ENCODE data around the gene TPSD1. TPM values are rescaled to one million over a fixed set of nuclear protein-coding genes. Genes with fewer than 3 reads are reported as not detected.

Gene TPSD1
- total RNA-seq, 1 experiment from 2014 or later, result 0.31 TPM

DNA sequence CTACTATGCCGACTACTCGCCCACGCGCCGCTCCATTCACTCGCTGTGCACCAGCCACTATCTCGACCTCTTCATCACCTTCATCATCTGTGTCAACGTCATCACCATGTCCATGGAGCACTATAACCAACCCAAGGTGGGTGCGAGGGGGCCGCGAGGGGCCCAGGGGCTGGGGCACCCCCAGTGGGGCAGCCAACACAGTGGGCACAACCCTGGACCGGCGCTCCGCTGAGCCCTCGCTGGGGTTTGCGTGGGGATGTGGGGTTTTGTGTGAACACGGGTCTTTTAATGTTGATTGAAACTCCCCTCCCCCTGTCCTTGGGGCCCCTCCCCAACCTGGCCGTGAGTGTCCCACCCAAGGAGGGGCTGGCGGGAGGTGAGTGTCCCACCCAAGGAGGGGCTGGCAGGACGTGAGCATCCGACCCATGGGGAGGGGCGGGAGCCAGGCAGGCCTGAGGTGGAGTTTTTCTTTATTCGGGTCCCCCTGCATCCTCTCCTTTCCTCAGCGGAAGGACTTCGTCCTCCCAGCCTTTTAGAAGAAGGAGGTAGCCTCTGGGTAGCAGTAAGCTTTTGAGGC lies 42.0 kb upstream of the TPSD1 start (continued):
- TF ChIP-seq, protein P1, sequence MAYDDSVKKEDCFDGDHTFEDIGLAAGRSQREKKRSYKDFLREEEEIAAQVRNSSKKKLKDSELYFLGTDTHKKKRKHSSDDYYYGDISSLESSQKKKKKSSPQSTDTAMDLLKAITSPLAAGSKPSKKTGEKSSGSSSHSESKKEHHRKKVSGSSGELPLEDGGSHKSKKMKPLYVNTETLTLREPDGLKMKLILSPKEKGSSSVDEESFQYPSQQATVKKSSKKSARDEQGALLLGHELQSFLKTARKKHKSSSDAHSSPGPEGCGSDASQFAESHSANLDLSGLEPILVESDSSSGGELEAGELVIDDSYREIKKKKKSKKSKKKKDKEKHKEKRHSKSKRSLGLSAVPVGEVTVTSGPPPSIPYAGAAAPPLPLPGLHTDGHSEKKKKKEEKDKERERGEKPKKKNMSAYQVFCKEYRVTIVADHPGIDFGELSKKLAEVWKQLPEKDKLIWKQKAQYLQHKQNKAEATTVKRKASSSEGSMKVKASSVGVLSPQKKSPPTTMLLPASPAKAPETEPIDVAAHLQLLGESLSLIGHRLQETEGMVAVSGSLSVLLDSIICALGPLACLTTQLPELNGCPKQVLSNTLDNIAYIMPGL (CRISPR knock-in tag; IDR thresholded peaks at IDR 0.05), result no peak

DNA sequence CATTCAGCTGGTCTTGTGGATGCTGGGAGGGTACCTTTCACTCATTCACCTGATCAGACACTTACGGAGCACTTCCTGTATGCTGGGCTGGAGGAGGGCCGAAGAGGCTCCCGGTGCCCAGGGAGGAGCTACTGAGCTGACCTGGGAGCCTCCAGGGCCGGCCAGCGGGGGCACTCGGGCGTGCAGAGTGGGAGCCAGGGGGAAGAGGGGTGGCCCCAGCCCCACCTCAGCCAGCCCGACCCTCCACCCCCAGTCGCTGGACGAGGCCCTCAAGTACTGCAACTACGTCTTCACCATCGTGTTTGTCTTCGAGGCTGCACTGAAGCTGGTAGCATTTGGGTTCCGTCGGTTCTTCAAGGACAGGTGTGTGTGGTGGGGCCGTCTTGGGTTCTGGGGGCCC lies 41.1 kb upstream of the TPSD1 start:
- ChIA-PET CTCF (no interaction called here), POLR2A (no interaction called here)
- Mint-ChIP-seq H3K4me1 (no peaks in the 10 kb centered on the region), H3K9me3 (no peaks in the 10 kb centered on the region), H3K27me3 (ENCODE audit: low read depth) (no peaks in the 10 kb centered on the region), H3K4me3 (no peak overlapping the region), H3K36me3 (no peaks in the 10 kb centered on the region), H3K27ac (no peak overlapping the region)
- TF ChIP-seq ZNF219 (CRISPR knock-in tag; IDR thresholded peaks at IDR 0.05; ENCODE audit: borderline replicate concordance) (no peak), ESRRA (CRISPR knock-in tag; IDR thresholded peaks at IDR 0.05; ENCODE audit: borderline replicate concordance) (no peak), ZNF423 (CRISPR knock-in tag; IDR thresholded peaks at IDR 0.05) (no peak), PRRX2 (CRISPR knock-in tag; IDR thresholded peaks at IDR 0.05) (no peak)
- TF ChIP-seq, protein P2, sequence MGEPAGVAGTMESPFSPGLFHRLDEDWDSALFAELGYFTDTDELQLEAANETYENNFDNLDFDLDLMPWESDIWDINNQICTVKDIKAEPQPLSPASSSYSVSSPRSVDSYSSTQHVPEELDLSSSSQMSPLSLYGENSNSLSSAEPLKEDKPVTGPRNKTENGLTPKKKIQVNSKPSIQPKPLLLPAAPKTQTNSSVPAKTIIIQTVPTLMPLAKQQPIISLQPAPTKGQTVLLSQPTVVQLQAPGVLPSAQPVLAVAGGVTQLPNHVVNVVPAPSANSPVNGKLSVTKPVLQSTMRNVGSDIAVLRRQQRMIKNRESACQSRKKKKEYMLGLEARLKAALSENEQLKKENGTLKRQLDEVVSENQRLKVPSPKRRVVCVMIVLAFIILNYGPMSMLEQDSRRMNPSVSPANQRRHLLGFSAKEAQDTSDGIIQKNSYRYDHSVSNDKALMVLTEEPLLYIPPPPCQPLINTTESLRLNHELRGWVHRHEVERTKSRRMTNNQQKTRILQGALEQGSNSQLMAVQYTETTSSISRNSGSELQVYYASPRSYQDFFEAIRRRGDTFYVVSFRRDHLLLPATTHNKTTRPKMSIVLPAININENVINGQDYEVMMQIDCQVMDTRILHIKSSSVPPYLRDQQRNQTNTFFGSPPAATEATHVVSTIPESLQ (CRISPR knock-in tag; IDR thresholded peaks at IDR 0.05), result no peak
- TF ChIP-seq, protein P3, sequence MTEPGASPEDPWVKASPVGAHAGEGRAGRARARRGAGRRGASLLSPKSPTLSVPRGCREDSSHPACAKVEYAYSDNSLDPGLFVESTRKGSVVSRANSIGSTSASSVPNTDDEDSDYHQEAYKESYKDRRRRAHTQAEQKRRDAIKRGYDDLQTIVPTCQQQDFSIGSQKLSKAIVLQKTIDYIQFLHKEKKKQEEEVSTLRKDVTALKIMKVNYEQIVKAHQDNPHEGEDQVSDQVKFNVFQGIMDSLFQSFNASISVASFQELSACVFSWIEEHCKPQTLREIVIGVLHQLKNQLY (CRISPR knock-in tag; IDR thresholded peaks at IDR 0.05), result no peak
- TF ChIP-seq, protein P4, sequence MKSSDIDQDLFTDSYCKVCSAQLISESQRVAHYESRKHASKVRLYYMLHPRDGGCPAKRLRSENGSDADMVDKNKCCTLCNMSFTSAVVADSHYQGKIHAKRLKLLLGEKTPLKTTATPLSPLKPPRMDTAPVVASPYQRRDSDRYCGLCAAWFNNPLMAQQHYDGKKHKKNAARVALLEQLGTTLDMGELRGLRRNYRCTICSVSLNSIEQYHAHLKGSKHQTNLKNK (CRISPR knock-in tag; IDR thresholded peaks at IDR 0.05), result no peak
- TF ChIP-seq, protein P5, sequence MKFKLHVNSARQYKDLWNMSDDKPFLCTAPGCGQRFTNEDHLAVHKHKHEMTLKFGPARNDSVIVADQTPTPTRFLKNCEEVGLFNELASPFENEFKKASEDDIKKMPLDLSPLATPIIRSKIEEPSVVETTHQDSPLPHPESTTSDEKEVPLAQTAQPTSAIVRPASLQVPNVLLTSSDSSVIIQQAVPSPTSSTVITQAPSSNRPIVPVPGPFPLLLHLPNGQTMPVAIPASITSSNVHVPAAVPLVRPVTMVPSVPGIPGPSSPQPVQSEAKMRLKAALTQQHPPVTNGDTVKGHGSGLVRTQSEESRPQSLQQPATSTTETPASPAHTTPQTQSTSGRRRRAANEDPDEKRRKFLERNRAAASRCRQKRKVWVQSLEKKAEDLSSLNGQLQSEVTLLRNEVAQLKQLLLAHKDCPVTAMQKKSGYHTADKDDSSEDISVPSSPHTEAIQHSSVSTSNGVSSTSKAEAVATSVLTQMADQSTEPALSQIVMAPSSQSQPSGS (CRISPR knock-in tag; IDR thresholded peaks at IDR 0.05; ENCODE audit: borderline replicate concordance, low read depth), result no peak
- DNase-seq (ENCODE audit: low spot score), result no peak
- no peak for ATAC-seq

DNA sequence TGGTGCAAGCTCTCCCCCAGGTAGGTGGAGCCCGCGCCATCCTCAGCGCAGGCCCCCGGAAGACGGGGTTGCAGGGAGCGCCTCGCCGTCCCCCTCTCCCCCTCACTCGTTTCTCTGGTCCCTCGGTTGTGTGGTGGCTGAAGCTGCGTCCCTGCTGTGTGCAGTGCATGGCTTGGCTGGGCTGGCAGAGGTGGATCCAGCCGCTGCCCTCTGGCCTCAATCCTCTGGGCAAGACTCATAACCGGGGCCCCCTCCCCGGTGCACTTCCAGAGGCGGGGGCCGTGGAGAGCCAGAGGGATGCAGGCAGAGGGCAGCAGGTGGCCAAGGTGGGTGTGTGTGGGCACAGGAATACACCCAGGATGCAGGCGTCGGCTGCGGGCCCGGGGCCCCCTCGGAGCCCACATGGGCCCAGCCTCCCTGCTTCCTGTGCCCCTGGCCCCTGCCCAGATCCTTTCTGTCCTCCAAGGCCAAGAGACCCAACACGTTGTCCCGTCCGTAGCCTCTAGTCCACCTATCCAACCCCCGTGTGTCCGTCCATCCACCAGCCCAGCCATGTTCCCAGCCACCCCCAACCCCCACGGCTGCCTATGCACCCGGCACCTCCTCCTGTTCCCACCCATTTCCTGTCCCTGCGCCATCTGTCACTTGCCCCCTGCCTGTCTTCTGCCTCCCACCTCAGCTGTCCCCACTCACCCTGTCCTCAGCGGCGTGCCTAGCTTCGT lies 40.1 kb upstream of the TPSD1 start:
- Mint-ChIP-seq H3K4me1 (no peaks in the 10 kb centered on the region), H3K27me3 (ENCODE audit: low read depth) (no peaks in the 10 kb centered on the region), H3K27ac (no peak overlapping the region), H3K4me3 (no peak overlapping the region), H3K9me3 (no peaks in the 10 kb centered on the region), H3K36me3 (no peaks in the 10 kb centered on the region)
- ATAC-seq (no peak), DNase-seq (ENCODE audit: low spot score) (no peak)
- no peak for TF ChIP-seq JAZF1 (CRISPR knock-in tag; IDR thresholded peaks at IDR 0.05)
- no peak for TF ChIP-seq SMAD3 (CRISPR knock-in tag; IDR thresholded peaks at IDR 0.05; ENCODE audit: borderline replicate concordance)
- TF ChIP-seq EMX1 (CRISPR knock-in tag; IDR thresholded peaks at IDR 0.05), result no peak
- no peak for TF ChIP-seq ZNF423 (CRISPR knock-in tag; IDR thresholded peaks at IDR 0.05)
- TF ChIP-seq, protein P6, sequence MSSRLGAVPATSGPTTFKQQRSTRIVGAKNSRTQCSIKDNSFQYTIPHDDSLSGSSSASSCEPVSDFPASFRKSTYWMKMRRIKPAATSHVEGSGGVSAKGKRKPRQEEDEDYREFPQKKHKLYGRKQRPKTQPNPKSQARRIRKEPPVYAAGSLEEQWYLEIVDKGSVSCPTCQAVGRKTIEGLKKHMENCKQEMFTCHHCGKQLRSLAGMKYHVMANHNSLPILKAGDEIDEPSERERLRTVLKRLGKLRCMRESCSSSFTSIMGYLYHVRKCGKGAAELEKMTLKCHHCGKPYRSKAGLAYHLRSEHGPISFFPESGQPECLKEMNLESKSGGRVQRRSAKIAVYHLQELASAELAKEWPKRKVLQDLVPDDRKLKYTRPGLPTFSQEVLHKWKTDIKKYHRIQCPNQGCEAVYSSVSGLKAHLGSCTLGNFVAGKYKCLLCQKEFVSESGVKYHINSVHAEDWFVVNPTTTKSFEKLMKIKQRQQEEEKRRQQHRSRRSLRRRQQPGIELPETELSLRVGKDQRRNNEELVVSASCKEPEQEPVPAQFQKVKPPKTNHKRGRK (CRISPR knock-in tag; IDR thresholded peaks at IDR 0.05; ENCODE audit: borderline replicate concordance), result no peak
- no peak for TF ChIP-seq TCF7 (CRISPR knock-in tag; IDR thresholded peaks at IDR 0.05; ENCODE audit: low read depth)
- TF ChIP-seq, protein P7, sequence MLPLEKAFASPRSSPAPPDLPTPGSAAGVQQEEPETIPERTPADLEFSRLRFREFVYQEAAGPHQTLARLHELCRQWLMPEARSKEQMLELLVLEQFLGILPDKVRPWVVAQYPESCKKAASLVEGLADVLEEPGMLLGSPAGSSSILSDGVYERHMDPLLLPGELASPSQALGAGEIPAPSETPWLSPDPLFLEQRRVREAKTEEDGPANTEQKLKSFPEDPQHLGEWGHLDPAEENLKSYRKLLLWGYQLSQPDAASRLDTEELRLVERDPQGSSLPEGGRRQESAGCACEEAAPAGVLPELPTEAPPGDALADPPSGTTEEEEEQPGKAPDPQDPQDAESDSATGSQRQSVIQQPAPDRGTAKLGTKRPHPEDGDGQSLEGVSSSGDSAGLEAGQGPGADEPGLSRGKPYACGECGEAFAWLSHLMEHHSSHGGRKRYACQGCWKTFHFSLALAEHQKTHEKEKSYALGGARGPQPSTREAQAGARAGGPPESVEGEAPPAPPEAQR (CRISPR knock-in tag; IDR thresholded peaks at IDR 0.05), result no peak
- TF ChIP-seq, protein P8, sequence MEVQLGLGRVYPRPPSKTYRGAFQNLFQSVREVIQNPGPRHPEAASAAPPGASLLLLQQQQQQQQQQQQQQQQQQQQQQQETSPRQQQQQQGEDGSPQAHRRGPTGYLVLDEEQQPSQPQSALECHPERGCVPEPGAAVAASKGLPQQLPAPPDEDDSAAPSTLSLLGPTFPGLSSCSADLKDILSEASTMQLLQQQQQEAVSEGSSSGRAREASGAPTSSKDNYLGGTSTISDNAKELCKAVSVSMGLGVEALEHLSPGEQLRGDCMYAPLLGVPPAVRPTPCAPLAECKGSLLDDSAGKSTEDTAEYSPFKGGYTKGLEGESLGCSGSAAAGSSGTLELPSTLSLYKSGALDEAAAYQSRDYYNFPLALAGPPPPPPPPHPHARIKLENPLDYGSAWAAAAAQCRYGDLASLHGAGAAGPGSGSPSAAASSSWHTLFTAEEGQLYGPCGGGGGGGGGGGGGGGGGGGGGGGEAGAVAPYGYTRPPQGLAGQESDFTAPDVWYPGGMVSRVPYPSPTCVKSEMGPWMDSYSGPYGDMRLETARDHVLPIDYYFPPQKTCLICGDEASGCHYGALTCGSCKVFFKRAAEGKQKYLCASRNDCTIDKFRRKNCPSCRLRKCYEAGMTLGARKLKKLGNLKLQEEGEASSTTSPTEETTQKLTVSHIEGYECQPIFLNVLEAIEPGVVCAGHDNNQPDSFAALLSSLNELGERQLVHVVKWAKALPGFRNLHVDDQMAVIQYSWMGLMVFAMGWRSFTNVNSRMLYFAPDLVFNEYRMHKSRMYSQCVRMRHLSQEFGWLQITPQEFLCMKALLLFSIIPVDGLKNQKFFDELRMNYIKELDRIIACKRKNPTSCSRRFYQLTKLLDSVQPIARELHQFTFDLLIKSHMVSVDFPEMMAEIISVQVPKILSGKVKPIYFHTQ (CRISPR knock-in tag; IDR thresholded peaks at IDR 0.05), result no peak
- no peak for TF ChIP-seq NFE2L1 (CRISPR knock-in tag; IDR thresholded peaks at IDR 0.05)
- no peak for TF ChIP-seq NR2C2 (CRISPR knock-in tag; IDR thresholded peaks at IDR 0.05)
- POLR2A ChIA-PET, result no interaction called here
- CTCF ChIA-PET, result interaction anchor here (0.6 kb wide), 1 partner anchor 167 kb away, joined by 3 read pairs; no protein-coding TSS in a partner anchor

Data from WTC11 (cell line).